ENCODE results near the gene CIAO3.

CIAO3 gene

DNA sequence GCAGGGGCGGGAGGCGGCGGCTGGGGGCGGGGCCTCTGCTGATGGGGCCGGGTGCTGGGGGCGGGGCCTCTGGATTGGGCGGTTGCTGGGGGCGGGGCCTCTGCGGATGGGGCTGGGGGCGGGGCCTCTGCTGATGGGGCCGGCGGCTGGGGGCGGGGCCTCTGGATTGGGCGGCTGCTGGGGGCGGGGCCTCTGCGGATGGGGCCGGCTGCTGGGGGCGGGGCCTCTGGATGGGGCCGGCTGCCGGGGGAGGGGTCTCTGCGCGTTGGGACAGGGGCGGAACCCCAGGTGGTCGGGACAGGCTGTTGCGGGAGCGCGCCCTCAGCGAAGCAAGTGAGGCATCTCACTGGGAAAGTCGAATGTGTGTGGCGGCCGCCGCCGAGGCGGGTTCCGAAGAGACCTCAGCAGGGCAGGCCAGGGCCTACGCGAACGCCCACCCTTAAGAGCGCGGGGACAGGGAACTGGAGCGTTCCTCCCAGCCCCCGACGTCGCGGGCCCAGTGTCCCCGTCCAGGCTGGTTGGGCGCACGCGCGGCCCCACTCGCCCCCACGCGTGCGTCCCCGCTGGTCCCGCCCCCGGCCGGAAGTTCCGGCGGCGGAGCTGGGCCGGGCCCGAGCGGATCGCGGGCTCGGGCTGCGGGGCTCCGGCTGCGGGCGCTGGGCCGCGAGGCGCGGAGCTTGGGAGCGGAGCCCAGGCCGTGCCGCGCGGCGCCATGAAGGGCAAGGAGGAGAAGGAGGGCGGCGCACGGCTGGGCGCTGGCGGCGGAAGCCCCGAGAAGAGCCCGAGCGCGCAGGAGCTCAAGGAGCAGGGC, 60.8 kb downstream of the CIAO3 start, which contains the start of gene STUB1:
TSS of gene STUB1 (plus strand) at position 597 of the 811 bp plus-strand sequence. CDS start at position 713, 116 bp downstream.
- no peak for TF ChIP-seq ZNF274 (IDR thresholded peaks at IDR 0.05; ENCODE audit: low read depth, low read length)
- peak within 1 kb of the TSS; percentile 95 for H3K4me3 ChIP-seq (ENCODE audit: low read length)

Data from GM08714 (cell line).